WTC11 (cell line): ENCODE measurements around the gene AGBL1. TPM values are rescaled to one million over a fixed set of nuclear protein-coding genes. Genes with fewer than 3 reads are reported as not detected.

Source experiments
- ATAC-seq: fragments of 200-7000 bp; cut with Tn5 transposase; 2 replicates; pipeline ENCODE4 v1.10.0; 2021; ENCODE audit warnings: mild to moderate bottlenecking, moderate library complexity
- CTCF ChIA-PET: fragments of 300-600 bp; sonication (Branson Sonifier 250); formaldehyde crosslinking; loops from one replicate; lab custom pipeline; 2021; ENCODE audit warnings: antibody characterized with exemption; lab: Charles Lee
- POLR2A ChIA-PET: fragments of 350-600 bp; sonication (Branson Sonifier 250); formaldehyde crosslinking; loops from one replicate; lab custom pipeline; 2021; ENCODE audit warnings: antibody characterized with exemption; lab: Charles Lee
- DNase-seq: peaks from one replicate; pipeline ENCODE4 v3.0.0; 2021; ENCODE audit warnings: low spot score
- H3K27ac Mint-ChIP-seq: 2 replicates; pipeline ENCODE4 v1.8.0; 2021; ENCODE audit warnings: mixed read lengths
- H3K27me3 Mint-ChIP-seq: 2 replicates; pipeline ENCODE4 v1.8.0; 2021; ENCODE audit warnings: low read depth, mild to moderate bottlenecking, moderate library complexity, mixed read lengths
- H3K36me3 Mint-ChIP-seq: 2 replicates; pipeline ENCODE4 v1.8.0; 2021; ENCODE audit warnings: mixed read lengths
- H3K4me1 Mint-ChIP-seq: 2 replicates; pipeline ENCODE4 v1.8.0; 2022; ENCODE audit warnings: mixed read lengths
- H3K4me3 Mint-ChIP-seq: 2 replicates; pipeline ENCODE4 v1.8.0; 2021; ENCODE audit warnings: mild to moderate bottlenecking, moderate library complexity, mixed read lengths
- H3K9me3 Mint-ChIP-seq: 2 replicates; pipeline ENCODE4 v1.8.0; 2021; ENCODE audit warnings: mixed read lengths
- ATF3 ChIP-seq: sonication (generic); formaldehyde crosslinking; conservative IDR thresholded peaks from 2 replicates; pipeline ENCODE4 v1.8.1; 2022; ENCODE audit warnings: mild to moderate bottlenecking, missing genetic modification reagents
- E2F5 ChIP-seq: sonication (generic); formaldehyde crosslinking; IDR thresholded peaks from 2 replicates; pipeline ENCODE4 v1.8.1; 2022; ENCODE audit warnings: mild to moderate bottlenecking, moderate library complexity, missing genetic modification reagents
- PRRX2 ChIP-seq: fragments of 250-450 bp; sonication (Bioruptor Pico); IDR thresholded peaks from 2 replicates; pipeline ENCODE4 v1.8.0; 2021; ENCODE audit warnings: mild to moderate bottlenecking
- SP1 ChIP-seq: sonication (generic); formaldehyde crosslinking; conservative IDR thresholded peaks from 2 replicates; pipeline ENCODE4 v1.8.1; 2022; ENCODE audit warnings: missing genetic modification reagents
- ZMAT4 ChIP-seq: fragments of 250-450 bp; sonication (Bioruptor Pico); IDR thresholded peaks from 2 replicates; pipeline ENCODE4 v1.9.0; 2021; ENCODE audit warnings: mild to moderate bottlenecking
- ZNF121 ChIP-seq: sonication (generic); formaldehyde crosslinking; IDR thresholded peaks from 2 replicates; pipeline ENCODE4 v1.8.0; 2023; ENCODE audit warnings: missing genetic modification reagents
- ZNF263 ChIP-seq: sonication (generic); formaldehyde crosslinking; IDR thresholded peaks from 2 replicates; pipeline ENCODE4 v1.8.1; 2022; ENCODE audit warnings: low read depth, mild to moderate bottlenecking, moderate library complexity, missing genetic modification reagents
- ZNF317 ChIP-seq: sonication (generic); formaldehyde crosslinking; IDR thresholded peaks from 2 replicates; pipeline ENCODE4 v1.8.1; 2023; ENCODE audit warnings: low read depth, mild to moderate bottlenecking, moderate library complexity, missing genetic modification reagents, borderline replicate concordance
- ZNF423 ChIP-seq: fragments of 250-450 bp; sonication (Bioruptor Pico); IDR thresholded peaks from 2 replicates; pipeline ENCODE4 v2.1.2; 2022; ENCODE audit warnings: mild to moderate bottlenecking, moderate library complexity
- total RNA-seq: library from RNA; stranded (reverse); gene quantifications from 3 replicates; pipeline ENCODE4 v1.2.3, GENCODE V29; 2021
- TF ChIP-seq, protein P1 (sequence below): fragments of 200-600 bp; IDR thresholded peaks from 2 replicates; pipeline ENCODE4 v1.8.0; 2022; ENCODE audit warnings: antibody characterized with exemption
- TF ChIP-seq, protein P2 (sequence below): sonication (generic); formaldehyde crosslinking; IDR thresholded peaks from 2 replicates; pipeline ENCODE4 v1.8.0; 2022; ENCODE audit warnings: missing genetic modification reagents
- TF ChIP-seq, protein P3 (sequence below): sonication (generic); formaldehyde crosslinking; IDR thresholded peaks from 2 replicates; pipeline ENCODE4 v1.8.1; 2023; ENCODE audit warnings: mild to moderate bottlenecking, missing genetic modification reagents, moderate library complexity

AGBL1 gene
- total RNA-seq, 1 experiment from 2014 or later, result not detected

DNA sequence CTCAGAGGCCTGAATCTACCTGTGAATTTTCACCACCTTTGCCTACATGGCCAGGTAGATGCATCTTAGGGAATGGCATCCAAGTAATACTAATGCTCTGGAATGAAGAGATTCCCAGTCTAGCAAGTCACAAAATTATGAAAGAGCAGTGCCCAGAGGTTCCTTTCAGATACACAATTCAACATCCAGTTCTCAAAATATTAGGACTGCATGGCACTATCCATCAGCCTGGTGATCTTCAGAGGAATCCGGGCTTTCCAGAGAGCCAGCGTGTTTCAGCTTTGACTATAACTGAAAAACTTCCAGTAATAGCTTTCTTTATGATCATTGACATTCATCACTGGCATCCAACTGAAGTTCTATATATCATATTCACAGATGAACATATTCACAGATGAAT, 849.8 kb downstream of the AGBL1 start:
- Mint-ChIP-seq H3K4me1 (no peaks in the 10 kb centered on the region), H3K36me3 (no peaks in the 10 kb centered on the region)
- no peak for ATAC-seq
- POLR2A ChIA-PET, result no interaction called here
- no peak for DNase-seq
- no peak for TF ChIP-seq ZMAT4 (CRISPR knock-in tag)
- TF ChIP-seq SP1 (CRISPR knock-in tag), result no peak
- TF ChIP-seq E2F5 (CRISPR knock-in tag), result no peak
- no peak for TF ChIP-seq ZNF263 (CRISPR knock-in tag)
- TF ChIP-seq ATF3 (CRISPR knock-in tag), result no peak
- TF ChIP-seq, protein P1, sequence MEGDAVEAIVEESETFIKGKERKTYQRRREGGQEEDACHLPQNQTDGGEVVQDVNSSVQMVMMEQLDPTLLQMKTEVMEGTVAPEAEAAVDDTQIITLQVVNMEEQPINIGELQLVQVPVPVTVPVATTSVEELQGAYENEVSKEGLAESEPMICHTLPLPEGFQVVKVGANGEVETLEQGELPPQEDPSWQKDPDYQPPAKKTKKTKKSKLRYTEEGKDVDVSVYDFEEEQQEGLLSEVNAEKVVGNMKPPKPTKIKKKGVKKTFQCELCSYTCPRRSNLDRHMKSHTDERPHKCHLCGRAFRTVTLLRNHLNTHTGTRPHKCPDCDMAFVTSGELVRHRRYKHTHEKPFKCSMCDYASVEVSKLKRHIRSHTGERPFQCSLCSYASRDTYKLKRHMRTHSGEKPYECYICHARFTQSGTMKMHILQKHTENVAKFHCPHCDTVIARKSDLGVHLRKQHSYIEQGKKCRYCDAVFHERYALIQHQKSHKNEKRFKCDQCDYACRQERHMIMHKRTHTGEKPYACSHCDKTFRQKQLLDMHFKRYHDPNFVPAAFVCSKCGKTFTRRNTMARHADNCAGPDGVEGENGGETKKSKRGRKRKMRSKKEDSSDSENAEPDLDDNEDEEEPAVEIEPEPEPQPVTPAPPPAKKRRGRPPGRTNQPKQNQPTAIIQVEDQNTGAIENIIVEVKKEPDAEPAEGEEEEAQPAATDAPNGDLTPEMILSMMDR, result no peak
- TF ChIP-seq, protein P2, sequence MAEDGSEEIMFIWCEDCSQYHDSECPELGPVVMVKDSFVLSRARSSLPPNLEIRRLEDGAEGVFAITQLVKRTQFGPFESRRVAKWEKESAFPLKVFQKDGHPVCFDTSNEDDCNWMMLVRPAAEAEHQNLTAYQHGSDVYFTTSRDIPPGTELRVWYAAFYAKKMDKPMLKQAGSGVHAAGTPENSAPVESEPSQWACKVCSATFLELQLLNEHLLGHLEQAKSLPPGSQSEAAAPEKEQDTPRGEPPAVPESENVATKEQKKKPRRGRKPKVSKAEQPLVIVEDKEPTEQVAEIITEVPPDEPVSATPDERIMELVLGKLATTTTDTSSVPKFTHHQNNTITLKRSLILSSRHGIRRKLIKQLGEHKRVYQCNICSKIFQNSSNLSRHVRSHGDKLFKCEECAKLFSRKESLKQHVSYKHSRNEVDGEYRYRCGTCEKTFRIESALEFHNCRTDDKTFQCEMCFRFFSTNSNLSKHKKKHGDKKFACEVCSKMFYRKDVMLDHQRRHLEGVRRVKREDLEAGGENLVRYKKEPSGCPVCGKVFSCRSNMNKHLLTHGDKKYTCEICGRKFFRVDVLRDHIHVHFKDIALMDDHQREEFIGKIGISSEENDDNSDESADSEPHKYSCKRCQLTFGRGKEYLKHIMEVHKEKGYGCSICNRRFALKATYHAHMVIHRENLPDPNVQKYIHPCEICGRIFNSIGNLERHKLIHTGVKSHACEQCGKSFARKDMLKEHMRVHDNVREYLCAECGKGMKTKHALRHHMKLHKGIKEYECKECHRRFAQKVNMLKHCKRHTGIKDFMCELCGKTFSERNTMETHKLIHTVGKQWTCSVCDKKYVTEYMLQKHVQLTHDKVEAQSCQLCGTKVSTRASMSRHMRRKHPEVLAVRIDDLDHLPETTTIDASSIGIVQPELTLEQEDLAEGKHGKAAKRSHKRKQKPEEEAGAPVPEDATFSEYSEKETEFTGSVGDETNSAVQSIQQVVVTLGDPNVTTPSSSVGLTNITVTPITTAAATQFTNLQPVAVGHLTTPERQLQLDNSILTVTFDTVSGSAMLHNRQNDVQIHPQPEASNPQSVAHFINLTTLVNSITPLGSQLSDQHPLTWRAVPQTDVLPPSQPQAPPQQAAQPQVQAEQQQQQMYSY (CRISPR knock-in tag), result no peak
- TF ChIP-seq ZNF423 (CRISPR knock-in tag), result no peak
- TF ChIP-seq, all 79 proteins: peak for 0
- Mint-ChIP-seq H3K4me3 (no peak overlapping the region), H3K9me3 (no peaks in the 10 kb centered on the region; the same call in 1 of the 2 replicates), H3K27ac (no peak overlapping the region), H3K27me3 (no peaks in the 10 kb centered on the region)
- CTCF ChIA-PET, result no interaction called here

DNA sequence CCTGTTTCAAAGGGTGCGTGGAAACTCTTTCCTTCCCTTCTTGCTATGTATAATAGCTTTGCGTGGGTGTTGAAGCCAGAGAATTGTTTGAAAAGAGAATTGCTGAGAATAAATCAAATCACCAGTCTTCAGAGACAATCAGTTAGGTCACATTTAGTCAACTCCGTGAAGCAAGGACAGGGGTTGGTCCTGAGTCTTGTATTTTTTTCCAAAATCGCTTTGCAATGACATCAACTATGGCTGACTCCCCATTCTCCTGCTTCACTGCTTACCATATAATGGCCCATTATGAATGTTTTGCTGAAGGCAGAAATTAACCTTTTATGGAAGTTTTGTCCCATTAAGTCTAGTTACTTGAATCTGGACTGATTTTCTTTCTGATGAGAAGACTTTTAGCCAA, 852.8 kb downstream of the AGBL1 start:
- CTCF ChIA-PET, result no interaction called here
- Mint-ChIP-seq H3K4me1 (no peaks in the 10 kb centered on the region), H3K36me3 (no peaks in the 10 kb centered on the region), H3K4me3 (no peak overlapping the region), H3K27me3 (no peaks in the 10 kb centered on the region), H3K9me3 (peaks cover 6% of the 10 kb centered on the region), H3K27ac (no peak overlapping the region)
- DNase-seq (no peak), ATAC-seq (no peak)
- POLR2A ChIA-PET, result no interaction called here
- TF ChIP-seq, protein P3, sequence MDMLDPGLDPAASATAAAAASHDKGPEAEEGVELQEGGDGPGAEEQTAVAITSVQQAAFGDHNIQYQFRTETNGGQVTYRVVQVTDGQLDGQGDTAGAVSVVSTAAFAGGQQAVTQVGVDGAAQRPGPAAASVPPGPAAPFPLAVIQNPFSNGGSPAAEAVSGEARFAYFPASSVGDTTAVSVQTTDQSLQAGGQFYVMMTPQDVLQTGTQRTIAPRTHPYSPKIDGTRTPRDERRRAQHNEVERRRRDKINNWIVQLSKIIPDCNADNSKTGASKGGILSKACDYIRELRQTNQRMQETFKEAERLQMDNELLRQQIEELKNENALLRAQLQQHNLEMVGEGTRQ (CRISPR knock-in tag), result no peak
- TF ChIP-seq PRRX2, result no peak

GRCh38 chr15:86935841-86936240, 856.2 kb downstream of the AGBL1 start:
- H3K9me3 Mint-ChIP-seq, result peaks cover 11% of the 10 kb centered on the region
- no peak overlapping the region for H3K27ac Mint-ChIP-seq
- peaks cover 9% of the 10 kb centered on the region for H3K4me1 Mint-ChIP-seq
- POLR2A ChIA-PET, result no interaction called here
- peaks cover under 1% of the 10 kb centered on the region; the same call in 1 of the 2 replicates for H3K36me3 Mint-ChIP-seq
- no peaks in the 10 kb centered on the region for H3K27me3 Mint-ChIP-seq
- DNase-seq (peak; percentile 53), ATAC-seq (peak; percentile 93)
- no peak overlapping the region for H3K4me3 Mint-ChIP-seq
- TF ChIP-seq ZNF121 (CRISPR knock-in tag) (peak; percentile 33; the same call in 1 of the 2 replicates), ZNF317 (CRISPR knock-in tag) (no peak)
- TF ChIP-seq, all 79 proteins: peak for 1
- CTCF ChIA-PET, result interaction anchor here (0.6 to 1.0 kb wide), 5 partner anchors 11 to 324 kb away, joined by 3 to 4 read pairs (median 3); no protein-coding TSS in a partner anchor
